ENCODE results near the gene ZNF566.
A peak's percentile ranks its signal among the peaks of the same experiment; 100 is the strongest.

ZNF566 gene

DNA sequence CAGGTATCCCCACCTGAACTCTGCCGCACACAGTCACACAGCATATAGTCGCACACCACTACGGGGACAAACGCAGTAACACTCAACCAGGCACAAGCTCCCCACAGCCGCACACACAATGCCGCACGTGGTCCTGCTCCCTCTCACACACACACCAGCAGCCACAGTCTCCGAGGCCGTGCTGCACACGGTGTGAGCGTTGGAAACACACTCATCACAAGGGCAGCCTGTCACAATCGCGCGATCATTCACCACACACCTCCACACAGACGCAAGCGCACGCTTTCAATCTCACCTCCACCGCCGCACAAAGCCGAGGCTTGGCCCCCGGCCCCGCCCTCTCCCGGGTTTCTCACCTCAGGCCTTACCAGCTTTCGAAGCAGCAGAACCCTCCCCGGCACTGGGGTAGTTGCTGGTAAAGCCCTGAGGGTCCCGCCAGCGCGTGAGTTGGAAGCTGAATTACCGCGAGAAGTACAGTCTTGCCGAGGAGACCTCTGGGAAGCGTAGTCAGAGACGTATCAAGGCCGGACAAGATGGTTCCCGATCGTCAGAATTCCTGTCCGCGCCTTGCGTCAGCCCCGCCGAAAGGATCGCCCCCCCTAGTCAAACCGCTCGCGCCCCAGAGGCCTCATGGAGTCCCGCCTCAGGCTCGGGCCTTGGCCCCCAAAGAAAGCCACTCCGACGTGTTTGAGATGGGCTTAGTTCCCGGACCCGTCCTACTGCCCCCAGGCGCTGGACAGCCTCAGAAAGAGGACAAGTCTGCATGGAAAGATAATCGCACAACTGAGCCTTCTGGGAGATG lies at the start of gene ZNF566:
ZNF566 (minus strand) TSS at position 444 of the 802 bp plus-strand sequence. CDS start 13,004 bp downstream, outside the sequence.
- Histone ChIP-seq H3K36me3 (ENCODE audit: control insufficient read depth in 2 of 2, insufficient read depth in 2 of 2, low read length in 2 of 2) (no peaks in the 10 kb centered on the region), H3K4me3 (ENCODE audit: low read length in 2 of 2) (peak within 1 kb of the TSS; percentile 95 to 97), H3K27ac (ENCODE audit: low read depth in 2 of 2, low read length in 2 of 2) (peak within 1 kb of the TSS; percentile 93 to 96), H3K9me3 (ENCODE audit: control insufficient read depth in 2 of 2, low read length in 2 of 2) (no peaks in the 10 kb centered on the region), H3K9ac (ENCODE audit: low read depth in 1 of 2, low read length in 2 of 2) (peak within 1 kb of the TSS; percentile 83 to 91), H3K27me3 (ENCODE audit: control insufficient read depth in 2 of 2, insufficient read depth in 2 of 2, low read length in 2 of 2) (no peaks in the 10 kb centered on the region), H3K4me1 (ENCODE audit: control insufficient read depth in 2 of 2, insufficient read depth in 2 of 2, low read length in 2 of 2) (peaks cover 5 to 8% of the 10 kb centered on the region in 2 donors)

DNA sequence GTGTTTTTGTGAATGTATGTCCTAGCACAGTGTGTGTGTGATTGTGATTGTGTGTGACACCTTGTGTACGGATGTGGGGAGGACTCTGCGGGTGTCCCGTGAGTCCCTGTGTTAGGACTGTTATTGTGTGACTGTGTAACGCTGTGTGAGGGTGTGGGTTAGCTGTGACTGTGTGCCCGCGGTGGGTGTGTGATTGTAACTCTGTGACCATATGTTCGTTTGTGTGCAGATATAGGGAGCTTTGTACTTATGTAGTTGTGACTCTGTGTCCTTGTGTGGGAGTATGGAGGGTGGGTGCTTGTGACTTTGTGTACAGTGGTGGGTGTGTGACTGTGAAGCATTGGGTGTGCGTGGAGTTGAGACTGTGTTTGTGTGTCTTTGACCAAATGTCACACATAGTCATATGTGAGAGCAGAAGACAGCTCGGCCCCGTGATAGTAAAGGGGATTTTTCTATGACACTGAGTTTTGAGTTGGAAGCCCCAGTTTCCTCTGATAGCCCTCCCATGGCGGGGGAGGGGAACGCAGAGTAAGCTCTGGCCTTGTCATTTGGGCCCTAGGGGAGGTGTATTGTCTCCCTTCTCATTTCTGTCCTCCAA lies 39.7 kb upstream of the ZNF566 start:
- Histone ChIP-seq H3K4me3 (ENCODE audit: low read length in 2 of 2) (peak overlapping the region; percentile 93 to 96), H3K4me1 (ENCODE audit: control insufficient read depth in 2 of 2, insufficient read depth in 2 of 2, low read length in 2 of 2) (peaks cover 6 to 12% of the 10 kb centered on the region in 2 donors), H3K27me3 (ENCODE audit: control insufficient read depth in 2 of 2, insufficient read depth in 2 of 2, low read length in 2 of 2) (no peaks in the 10 kb centered on the region), H3K9ac (ENCODE audit: low read depth in 1 of 2, low read length in 2 of 2) (peak overlapping the region; percentile 71 to 93), H3K9me3 (ENCODE audit: control insufficient read depth in 2 of 2, low read length in 2 of 2) (peaks cover 8 to 15% of the 10 kb centered on the region in 2 donors), H3K36me3 (ENCODE audit: control insufficient read depth in 2 of 2, insufficient read depth in 2 of 2, low read length in 2 of 2) (peaks cover 6 to 9% of the 10 kb centered on the region in 2 donors), H3K27ac (ENCODE audit: low read depth in 2 of 2, low read length in 2 of 2) (peak overlapping the region; percentile 91)

DNA sequence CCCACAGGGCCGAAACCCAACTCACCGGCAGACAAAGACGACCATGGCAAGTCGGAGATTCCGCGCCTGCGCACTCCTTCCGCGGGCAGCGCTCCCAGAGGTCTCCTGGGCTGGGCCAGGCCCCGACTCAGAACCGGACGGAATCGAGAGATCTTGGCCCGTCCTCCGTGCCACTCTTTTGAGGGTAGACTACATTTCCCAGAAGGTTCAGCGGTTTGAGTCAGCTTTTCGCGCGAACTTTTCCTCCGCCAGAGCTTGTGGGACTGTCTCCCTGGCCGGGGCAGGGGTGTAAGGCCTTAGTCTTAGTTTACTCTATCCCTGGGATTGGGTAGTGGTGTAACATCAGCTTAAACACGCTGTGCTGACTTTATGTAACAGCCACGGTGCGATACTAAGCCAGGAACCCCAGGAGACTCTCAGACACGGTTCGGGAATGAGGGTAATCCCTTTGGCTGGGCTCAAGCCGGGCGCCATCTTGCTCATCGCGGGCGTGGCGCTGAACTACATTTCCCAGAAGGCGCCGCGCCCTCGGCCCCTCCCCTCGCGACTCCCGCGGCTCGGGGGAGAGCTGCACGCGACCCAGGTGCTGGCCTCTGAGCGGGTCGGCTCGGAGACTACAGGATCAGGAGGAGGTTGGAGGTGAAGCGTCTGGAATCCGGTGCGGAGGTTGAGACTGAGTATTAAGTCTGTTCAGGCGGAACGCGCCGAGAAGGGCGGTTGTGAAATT lies 39.0 kb upstream of the ZNF566 start, which contains the start of gene ZNF260:
ZNF260 (minus strand) TSS at position 78 of the 727 bp plus-strand sequence. CDS start 13,033 bp downstream, outside the sequence.
- H3K9me3 ChIP-seq (ENCODE audit: control insufficient read depth in 2 of 2, low read length in 2 of 2) = peaks cover 4 to 15% of the 10 kb centered on the region in 2 donors

DNA sequence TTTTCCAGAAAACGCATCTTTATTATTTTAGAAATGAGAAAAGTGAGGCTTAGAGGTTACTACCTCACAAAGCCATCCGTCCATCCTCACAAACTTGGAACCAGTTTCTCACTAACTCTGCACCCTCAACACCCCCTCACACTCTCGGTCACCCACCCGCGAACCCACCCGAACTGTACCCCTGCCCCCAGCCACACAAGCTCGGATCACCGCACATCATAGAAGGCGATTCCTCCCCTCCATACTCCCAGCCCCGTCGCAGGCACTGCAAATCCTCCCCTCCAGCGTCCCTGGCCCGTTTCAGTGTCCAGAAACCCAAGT lies 38.5 kb upstream of the ZNF566 start:
- no peaks in the 10 kb centered on the region for H3K27me3 ChIP-seq (ENCODE audit: control insufficient read depth in 2 of 2, insufficient read depth in 2 of 2, low read length in 2 of 2)
- H3K9me3 ChIP-seq (ENCODE audit: control insufficient read depth in 2 of 2, low read length in 2 of 2) = peaks cover under 1 to 16% of the 10 kb centered on the region in 2 donors
- peak overlapping the region; percentile 71 to 93 for H3K9ac ChIP-seq (ENCODE audit: low read depth in 1 of 2, low read length in 2 of 2)
- peak overlapping the region; percentile 93 to 96 for H3K4me3 ChIP-seq (ENCODE audit: low read length in 2 of 2)
- H3K36me3 ChIP-seq (ENCODE audit: control insufficient read depth in 2 of 2, insufficient read depth in 2 of 2, low read length in 2 of 2) = peaks cover 11 to 14% of the 10 kb centered on the region in 2 donors
- peak overlapping the region; percentile 91 for H3K27ac ChIP-seq (ENCODE audit: low read depth in 2 of 2, low read length in 2 of 2)
- peaks cover 6 to 12% of the 10 kb centered on the region in 2 donors for H3K4me1 ChIP-seq (ENCODE audit: control insufficient read depth in 2 of 2, insufficient read depth in 2 of 2, low read length in 2 of 2)

More for the DNA sequence above, 39.0 kb upstream of the ZNF566 start, which contains the start of gene ZNF260:
- Histone ChIP-seq H3K4me3 (ENCODE audit: low read length in 2 of 2) (peak within 1 kb of the TSS; percentile 93 to 96), H3K27me3 (ENCODE audit: control insufficient read depth in 2 of 2, insufficient read depth in 2 of 2, low read length in 2 of 2) (no peaks in the 10 kb centered on the region), H3K4me1 (ENCODE audit: control insufficient read depth in 2 of 2, insufficient read depth in 2 of 2, low read length in 2 of 2) (peaks cover 6 to 12% of the 10 kb centered on the region in 2 donors), H3K27ac (ENCODE audit: low read depth in 2 of 2, low read length in 2 of 2) (peak within 1 kb of the TSS; percentile 91), H3K9ac (ENCODE audit: low read depth in 1 of 2, low read length in 2 of 2) (peak within 1 kb of the TSS; percentile 71 to 93), H3K36me3 (ENCODE audit: control insufficient read depth in 2 of 2, insufficient read depth in 2 of 2, low read length in 2 of 2) (peaks cover 6 to 9% of the 10 kb centered on the region in 2 donors)

DNA sequence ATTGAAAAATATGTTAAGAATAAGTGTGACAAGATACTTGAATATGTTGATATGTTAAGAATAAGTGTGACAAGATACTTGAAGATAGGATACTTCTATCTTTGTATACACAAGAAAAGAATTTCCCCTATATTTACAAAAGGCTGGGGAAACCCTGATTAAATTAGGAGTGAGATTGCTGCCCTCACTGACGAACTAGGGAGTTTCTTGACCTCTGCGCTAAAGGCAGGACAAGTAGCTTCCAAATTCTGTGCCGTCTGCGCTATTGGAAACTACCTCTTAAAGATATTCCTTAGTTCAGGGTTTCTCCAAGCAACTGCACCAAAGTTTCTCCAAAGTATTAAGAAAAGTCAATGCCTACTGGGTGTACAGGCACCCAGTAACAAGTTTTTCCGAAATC lies 38.0 kb upstream of the ZNF566 start:
- Histone ChIP-seq H3K4me1 (ENCODE audit: control insufficient read depth in 2 of 2, insufficient read depth in 2 of 2, low read length in 2 of 2) (peaks cover 6 to 12% of the 10 kb centered on the region in 2 donors), H3K9me3 (ENCODE audit: control insufficient read depth in 2 of 2, low read length in 2 of 2) (peaks cover 3 to 19% of the 10 kb centered on the region in 2 donors), H3K36me3 (ENCODE audit: control insufficient read depth in 2 of 2, insufficient read depth in 2 of 2, low read length in 2 of 2) (peaks cover 13 to 19% of the 10 kb centered on the region in 2 donors), H3K4me3 (ENCODE audit: low read length in 2 of 2) (peak overlapping the region; percentile 93 to 96), H3K9ac (ENCODE audit: low read depth in 1 of 2, low read length in 2 of 2) (peak overlapping the region; percentile 71 to 93), H3K27ac (ENCODE audit: low read depth in 2 of 2, low read length in 2 of 2) (no peak overlapping the region), H3K27me3 (ENCODE audit: control insufficient read depth in 2 of 2, insufficient read depth in 2 of 2, low read length in 2 of 2) (no peaks in the 10 kb centered on the region)

DNA sequence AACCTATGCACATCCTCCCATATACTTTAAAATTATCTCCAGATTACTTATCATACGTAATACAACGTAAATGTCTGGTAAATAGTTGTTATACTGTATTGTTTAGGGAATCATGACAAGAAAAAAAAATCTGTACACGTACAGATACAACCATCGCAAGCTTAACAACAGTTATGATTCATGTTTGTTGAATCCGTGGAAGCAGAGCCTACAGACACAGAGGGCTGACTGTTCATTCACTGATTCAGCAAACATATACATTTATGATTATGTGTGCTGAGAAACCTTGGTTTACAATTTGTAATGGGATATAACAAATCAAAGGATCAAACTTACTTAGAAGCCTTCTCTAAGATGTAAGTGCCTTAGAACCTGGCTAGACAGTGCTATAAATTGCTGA lies 37.2 kb upstream of the ZNF566 start:
- no peak overlapping the region for H3K9ac ChIP-seq (ENCODE audit: low read depth in 1 of 2, low read length in 2 of 2)
- peaks cover 13 to 22% of the 10 kb centered on the region in 2 donors for H3K36me3 ChIP-seq (ENCODE audit: control insufficient read depth in 2 of 2, insufficient read depth in 2 of 2, low read length in 2 of 2)
- H3K4me1 ChIP-seq (ENCODE audit: control insufficient read depth in 2 of 2, insufficient read depth in 2 of 2, low read length in 2 of 2) = peaks cover 6 to 12% of the 10 kb centered on the region in 2 donors
- H3K27ac ChIP-seq (ENCODE audit: low read depth in 2 of 2, low read length in 2 of 2) = no peak overlapping the region
- peaks cover 3 to 19% of the 10 kb centered on the region in 2 donors for H3K9me3 ChIP-seq (ENCODE audit: control insufficient read depth in 2 of 2, low read length in 2 of 2)
- H3K4me3 ChIP-seq (ENCODE audit: low read length in 2 of 2) = peak overlapping the region in 1 of 2 donors; percentile 20
- no peaks in the 10 kb centered on the region for H3K27me3 ChIP-seq (ENCODE audit: control insufficient read depth in 2 of 2, insufficient read depth in 2 of 2, low read length in 2 of 2)

DNA sequence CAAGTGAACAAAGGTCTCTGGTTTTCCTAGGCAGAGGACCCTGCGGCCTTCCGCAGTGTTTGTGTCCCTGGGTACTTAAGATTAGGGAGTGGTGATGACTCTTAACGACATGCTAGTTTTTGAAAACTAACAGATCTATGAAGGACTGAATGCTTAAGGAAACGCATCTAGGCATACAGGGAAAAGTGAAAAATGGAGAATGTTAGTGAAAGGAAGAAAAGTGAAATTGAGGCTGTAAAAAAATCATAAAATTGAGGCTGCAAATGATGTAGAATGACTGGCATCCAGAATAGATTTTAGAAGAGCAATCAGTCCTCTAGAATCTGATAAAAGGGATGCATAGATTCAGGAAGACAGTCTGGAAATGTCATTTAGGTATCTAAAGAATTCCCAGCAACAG lies 35.3 kb upstream of the ZNF566 start:
- Histone ChIP-seq H3K27me3 (ENCODE audit: control insufficient read depth in 2 of 2, insufficient read depth in 2 of 2, low read length in 2 of 2) (no peaks in the 10 kb centered on the region), H3K4me1 (ENCODE audit: control insufficient read depth in 2 of 2, insufficient read depth in 2 of 2, low read length in 2 of 2) (peaks cover 6 to 12% of the 10 kb centered on the region in 2 donors), H3K4me3 (ENCODE audit: low read length in 2 of 2) (peak overlapping the region in 1 of 2 donors; percentile 3), H3K9me3 (ENCODE audit: control insufficient read depth in 2 of 2, low read length in 2 of 2) (peaks cover 3 to 23% of the 10 kb centered on the region in 2 donors), H3K9ac (ENCODE audit: low read depth in 1 of 2, low read length in 2 of 2) (no peak overlapping the region), H3K27ac (ENCODE audit: low read depth in 2 of 2, low read length in 2 of 2) (no peak overlapping the region), H3K36me3 (ENCODE audit: control insufficient read depth in 2 of 2, insufficient read depth in 2 of 2, low read length in 2 of 2) (peaks cover 16 to 25% of the 10 kb centered on the region in 2 donors)

DNA sequence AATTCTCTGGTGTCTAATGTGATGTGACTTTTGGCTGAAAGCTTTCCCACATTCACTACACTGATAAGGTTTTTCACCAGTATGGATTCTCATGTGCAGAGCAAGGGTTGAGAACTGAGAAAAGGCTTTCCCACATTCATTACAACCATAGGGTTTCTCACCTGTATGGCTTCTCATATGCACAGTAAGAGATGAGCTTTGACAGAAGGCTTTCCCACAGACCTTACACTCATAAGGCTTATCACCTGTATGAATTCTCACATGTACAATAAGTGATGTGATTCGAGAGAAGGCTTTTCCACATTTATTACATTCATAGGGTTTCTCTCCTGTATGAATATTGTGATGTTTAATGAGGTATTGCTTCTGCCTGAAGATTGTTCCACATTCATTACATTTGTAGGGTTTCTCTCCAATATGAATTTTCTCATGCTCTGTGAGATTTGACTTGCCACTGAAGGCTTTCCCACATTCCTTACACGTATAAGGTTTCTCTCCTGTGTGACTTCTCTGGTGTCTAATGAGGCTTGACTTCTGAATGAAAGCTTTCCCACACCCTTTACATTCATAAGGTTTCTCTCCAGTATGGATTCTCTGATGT lies 24.8 kb upstream of the ZNF566 start:
- H3K9ac ChIP-seq (ENCODE audit: low read depth in 1 of 2, low read length in 2 of 2) = no peak overlapping the region
- no peaks in the 10 kb centered on the region for H3K27me3 ChIP-seq (ENCODE audit: control insufficient read depth in 2 of 2, insufficient read depth in 2 of 2, low read length in 2 of 2)
- H3K4me1 ChIP-seq (ENCODE audit: control insufficient read depth in 2 of 2, insufficient read depth in 2 of 2, low read length in 2 of 2) = no peaks in the 10 kb centered on the region
- H3K9me3 ChIP-seq (ENCODE audit: control insufficient read depth in 2 of 2, low read length in 2 of 2) = peaks cover 59 to 70% of the 10 kb centered on the region in 2 donors
- peak overlapping the region; percentile 3 to 10 for H3K4me3 ChIP-seq (ENCODE audit: low read length in 2 of 2)
- no peak overlapping the region for H3K27ac ChIP-seq (ENCODE audit: low read depth in 2 of 2, low read length in 2 of 2)
- H3K36me3 ChIP-seq (ENCODE audit: control insufficient read depth in 2 of 2, insufficient read depth in 2 of 2, low read length in 2 of 2) = peaks cover 35 to 38% of the 10 kb centered on the region in 2 donors

DNA sequence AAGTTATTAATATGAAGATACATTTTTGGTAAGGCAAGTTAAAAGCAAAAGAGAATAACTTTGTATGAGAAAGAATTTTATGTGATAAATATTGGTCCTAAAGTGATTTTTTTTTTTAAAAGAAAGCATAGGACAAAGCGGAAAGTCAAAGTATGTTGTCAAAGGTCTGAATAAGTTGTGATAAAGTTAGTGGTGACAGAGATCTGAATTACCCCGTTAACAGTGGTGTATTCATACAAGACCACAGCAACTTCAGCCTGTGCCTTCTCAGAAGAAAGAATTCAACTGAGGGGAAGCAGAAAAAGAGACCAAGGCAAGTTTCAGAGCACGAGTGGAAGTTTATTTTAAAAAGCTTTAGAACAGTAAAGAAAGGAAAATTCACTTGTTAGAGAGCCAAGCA lies 19.0 kb upstream of the ZNF566 start:
- H3K4me1 ChIP-seq (ENCODE audit: control insufficient read depth in 2 of 2, insufficient read depth in 2 of 2, low read length in 2 of 2) = no peaks in the 10 kb centered on the region
- no peak overlapping the region for H3K9ac ChIP-seq (ENCODE audit: low read depth in 1 of 2, low read length in 2 of 2)
- H3K4me3 ChIP-seq (ENCODE audit: low read length in 2 of 2) = no peak overlapping the region
- H3K36me3 ChIP-seq (ENCODE audit: control insufficient read depth in 2 of 2, insufficient read depth in 2 of 2, low read length in 2 of 2) = no peaks in the 10 kb centered on the region
- H3K9me3 ChIP-seq (ENCODE audit: control insufficient read depth in 2 of 2, low read length in 2 of 2) = peaks cover 21 to 24% of the 10 kb centered on the region in 2 donors
- H3K27me3 ChIP-seq (ENCODE audit: control insufficient read depth in 2 of 2, insufficient read depth in 2 of 2, low read length in 2 of 2) = no peaks in the 10 kb centered on the region
- no peak overlapping the region for H3K27ac ChIP-seq (ENCODE audit: low read depth in 2 of 2, low read length in 2 of 2)

Measured in mucosa of rectum (tissue), 2 donors.